Skeletal muscle tissue (tissue), 4 donors: ENCODE measurements around the gene CIROP. TPM values are rescaled to one million over a fixed set of nuclear protein-coding genes. Genes with fewer than 3 reads are reported as not detected.

Experiments
- H3K27ac ChIP-seq: one replicate; pipeline ENCODE4 v1.7.0; 2013; ENCODE audit warnings: mild to moderate bottlenecking, low read depth, low read length, inconsistent platforms
- H3K27me3 ChIP-seq, 3 donors: one replicate each; pipeline ENCODE4 v1.7.0; 2013; ENCODE audit warnings: low read length in 3 of 3; ENCODE audit not compliant: control insufficient read depth in 3 of 3, insufficient read depth in 3 of 3
- H3K36me3 ChIP-seq, 3 donors: one replicate each; pipeline ENCODE4 v1.7.0; 2013; ENCODE audit warnings: low read length in 3 of 3; ENCODE audit not compliant: control insufficient read depth in 3 of 3, insufficient read depth in 3 of 3
- H3K4me1 ChIP-seq, 3 donors: one replicate each; pipeline ENCODE4 v1.7.0; 2013; ENCODE audit warnings: low read length in 3 of 3, mild to moderate bottlenecking in 3 of 3; ENCODE audit not compliant: control insufficient read depth in 3 of 3, insufficient read depth in 3 of 3
- H3K4me3 ChIP-seq, 3 donors: one replicate each; pipeline ENCODE4 v1.7.0; 2013; ENCODE audit warnings: low read length in 3 of 3
- H3K9ac ChIP-seq, 3 donors: one replicate each; pipeline ENCODE4 v1.7.0; 2013; ENCODE audit warnings: low read length in 3 of 3, mild to moderate bottlenecking in 3 of 3, moderate library complexity in 2 of 3, low read depth in 1 of 3
- H3K9me3 ChIP-seq, 3 donors: one replicate each; pipeline ENCODE4 v1.7.0; 2013; ENCODE audit warnings: low read length in 3 of 3; ENCODE audit not compliant: control insufficient read depth in 3 of 3
- total RNA-seq: library from RNA; depleted of rRNA; stranded (reverse); fragments of >200 nt; gene quantifications from one replicate; pipeline ENCODE4 v1.2.3, GENCODE V29; 2014
- donor health status: Osteomylitis.

Gene CIROP
- total RNA-seq, 1 donor from 2014 or later: not detected

- H3K9me3 ChIP-seq: no peaks in the 10 kb centered on the region
- no peaks in the 10 kb centered on the region for H3K27me3 ChIP-seq
- peak overlapping the region; percentile 87 to 94 (median 90) for H3K4me3 ChIP-seq
- H3K36me3 ChIP-seq: peaks cover 36 to 49% (median 40%) of the 10 kb centered on the region in 3 donors
- peak overlapping the region; percentile 91 for H3K9ac ChIP-seq
- peak overlapping the region; percentile 76 for H3K27ac ChIP-seq
- peaks cover 24 to 47% (median 37%) of the 10 kb centered on the region in 3 donors for H3K4me1 ChIP-seq
Measured at GRCh38 chr14:23071244-23071920, 33.4 kb downstream of the CIROP start.

- Histone ChIP-seq H3K27ac (peak overlapping the region; percentile 76), H3K9me3 (no peaks in the 10 kb centered on the region), H3K4me3 (peak overlapping the region; percentile 87 to 94 (median 90)), H3K9ac (peak overlapping the region; percentile 91), H3K4me1 (peaks cover 24 to 47% (median 37%) of the 10 kb centered on the region in 3 donors), H3K36me3 (peaks cover 35 to 52% (median 43%) of the 10 kb centered on the region in 3 donors), H3K27me3 (no peaks in the 10 kb centered on the region)
Measured at GRCh38 chr14:23070262-23071129, 34.3 kb downstream of the CIROP start.

- Histone ChIP-seq H3K9me3 (no peaks in the 10 kb centered on the region), H3K4me3 (no peak overlapping the region), H3K27ac (peak overlapping the region; percentile 6), H3K36me3 (peaks cover 38 to 53% (median 39%) of the 10 kb centered on the region in 3 donors), H3K9ac (peak overlapping the region in 1 of 3 donors; percentile 10), H3K4me1 (peaks cover 24 to 47% (median 37%) of the 10 kb centered on the region in 3 donors), H3K27me3 (no peaks in the 10 kb centered on the region)
Measured at GRCh38 chr14:23069413-23069806, 35.4 kb downstream of the CIROP start.

- Histone ChIP-seq H3K9me3 (no peaks in the 10 kb centered on the region), H3K9ac (peak overlapping the region in 2 of 3 donors; percentile 19 to 33), H3K4me1 (peaks cover 24 to 47% (median 37%) of the 10 kb centered on the region in 3 donors), H3K36me3 (peaks cover 41 to 56% (median 42%) of the 10 kb centered on the region in 3 donors), H3K27me3 (no peaks in the 10 kb centered on the region), H3K4me3 (no peak overlapping the region), H3K27ac (no peak overlapping the region)
Measured at GRCh38 chr14:23068789-23069412, 35.9 kb downstream of the CIROP start.

GRCh38 chr14:23067847-23068788 is 36.7 kb downstream of the CIROP start:
- Histone ChIP-seq H3K36me3 (peaks cover 48 to 64% (median 49%) of the 10 kb centered on the region in 3 donors), H3K27ac (no peak overlapping the region), H3K4me3 (no peak overlapping the region), H3K4me1 (peaks cover 24 to 47% (median 37%) of the 10 kb centered on the region in 3 donors), H3K9ac (peak overlapping the region in 2 of 3 donors; percentile 19 to 33), H3K27me3 (no peaks in the 10 kb centered on the region), H3K9me3 (no peaks in the 10 kb centered on the region)

- no peaks in the 10 kb centered on the region for H3K9me3 ChIP-seq
- H3K9ac ChIP-seq: no peak overlapping the region
- peaks cover 19 to 43% (median 31%) of the 10 kb centered on the region in 3 donors for H3K4me1 ChIP-seq
- H3K4me3 ChIP-seq: no peak overlapping the region
- H3K27ac ChIP-seq: no peak overlapping the region
- H3K36me3 ChIP-seq: peaks cover 53 to 64% (median 56%) of the 10 kb centered on the region in 3 donors
- H3K27me3 ChIP-seq: no peaks in the 10 kb centered on the region
Measured at GRCh38 chr14:23066855-23067744, 37.7 kb downstream of the CIROP start.

GRCh38 chr14:23066368-23066767 is 38.4 kb downstream of the CIROP start:
- Histone ChIP-seq H3K9ac (no peak overlapping the region), H3K36me3 (peaks cover 57 to 67% (median 58%) of the 10 kb centered on the region in 3 donors), H3K27me3 (no peaks in the 10 kb centered on the region), H3K4me1 (peaks cover 14 to 39% (median 26%) of the 10 kb centered on the region in 3 donors), H3K9me3 (no peaks in the 10 kb centered on the region), H3K27ac (no peak overlapping the region), H3K4me3 (no peak overlapping the region)

- H3K36me3 ChIP-seq: peaks cover 77 to 84% (median 79%) of the 10 kb centered on the region in 3 donors
- no peaks in the 10 kb centered on the region for H3K27me3 ChIP-seq
- no peaks in the 10 kb centered on the region for H3K9me3 ChIP-seq
- H3K9ac ChIP-seq: no peak overlapping the region
- no peak overlapping the region for H3K4me3 ChIP-seq
- peaks cover 6 to 15% (median 11%) of the 10 kb centered on the region in 3 donors for H3K4me1 ChIP-seq
- H3K27ac ChIP-seq: no peak overlapping the region
Measured at GRCh38 chr14:23063601-23064000, 41.2 kb downstream of the CIROP start.
